HepG2 (cell line): ENCODE data around the gene HSDL1. TPM values are rescaled to one million over a fixed set of nuclear protein-coding genes. Genes with fewer than 3 reads are reported as not detected.

ENCODE experiments used
- ATAC-seq: fragments of 200-7000 bp; cut with Tn5 transposase; 3 replicates; pipeline ENCODE4 v1.9.1; 2020; ENCODE audit warnings: mild to moderate bottlenecking, moderate library complexity
- BruUV-seq: library from RNA; stranded (reverse); fragments of 400-500 nt; replicated peaks from 2 replicates; lab custom pipeline; 2021; lab: Mats Ljungman, UMichigan
- CTCF ChIA-PET: fragments of 300-600 bp; formaldehyde crosslinking; extraction: SDS; loops from one replicate; lab custom pipeline; 2021; ENCODE audit warnings: low total read pairs, inconsistent platforms, low intra/inter-chr PET ratio; lab: Yijun Ruan, JAX
- POLR2A ChIA-PET: fragments of 350-600 bp; sonication (Branson Sonifier 250); formaldehyde crosslinking; loops from one replicate; lab custom pipeline; 2020; ENCODE audit warnings: antibody characterized with exemption, inconsistent platforms; lab: Yijun Ruan, JAX
- DNase-seq: peaks from one replicate; pipeline ENCODE4 v3.0.0-alpha.2; 2015; ENCODE audit warnings: low spot score
- FAIRE-seq: peaks from 3 replicates; lab custom pipeline; 2011; peaks lifted over from hg19 to GRCh38; lab: Jason Lieb, UNC
- H2AFZ ChIP-seq: one replicate; pipeline ENCODE4 v1.6.1; 2011; ENCODE audit warnings: low read length, inconsistent platforms
- H3K27ac ChIP-seq: fragments of 300-600 bp; 3 replicates; pipeline ENCODE4 v1.8.0; 2011; ENCODE audit warnings: mixed run types, mild to moderate bottlenecking, mixed read lengths, low read length, inconsistent platforms; ENCODE audit not compliant: insufficient read depth; ENCODE audit errors: extremely low read length
- H3K27me3 ChIP-seq, 2 experiments: fragments of 200-600 bp in 1 of 2; 2 replicates in 1 of 2; 3 replicates in 1 of 2; pipeline versions ENCODE4 v1.6.0 to v1.8.0; 2011; ENCODE audit warnings: low read length in 2 of 2, mild to moderate bottlenecking in 2 of 2, moderate library complexity in 2 of 2, inconsistent platforms in 1 of 2; ENCODE audit not compliant: insufficient read depth in 2 of 2, control insufficient read depth in 1 of 2
- H3K36me3 ChIP-seq, 2 experiments: fragments of 200-600 bp in 1 of 2; replicated peaks in 1 of 2; 2 replicates in 1 of 2; 3 replicates in 1 of 2; pipeline versions ENCODE4 v1.5.1 to v1.8.0; 2011; ENCODE audit warnings: low read length in 2 of 2, inconsistent platforms in 1 of 2; ENCODE audit not compliant: insufficient read depth in 2 of 2, control insufficient read depth in 1 of 2
- H3K4me1 ChIP-seq: 2 replicates; pipeline ENCODE4 v1.5.1; 2012; ENCODE audit warnings: low read length, inconsistent platforms; ENCODE audit not compliant: insufficient read depth
- H3K4me2 ChIP-seq: 2 replicates; pipeline ENCODE4 v1.6.0; 2011; ENCODE audit warnings: low read depth, low read length, inconsistent platforms
- H3K4me3 ChIP-seq, 3 experiments: fragments of 200-600 bp in 1 of 3; sonication (generic), shearing (Covaris generic) in 1 of 3; replicated peaks in 1 of 3; 2 replicates each; pipeline ENCODE4 v1.5.1; 2011 to 2016; ENCODE audit warnings: low read length in 3 of 3, inconsistent platforms in 2 of 3, low read depth in 2 of 3, mild to moderate bottlenecking in 2 of 3, control low read depth in 1 of 3, mixed read lengths in 1 of 3; ENCODE audit not compliant: insufficient read depth in 1 of 3
- H3K79me2 ChIP-seq: one replicate; pipeline ENCODE4 v1.6.1; 2011; ENCODE audit warnings: low read length, inconsistent platforms; ENCODE audit not compliant: insufficient read depth
- H3K9ac ChIP-seq: 2 replicates; pipeline ENCODE4 v1.6.0; 2011; ENCODE audit warnings: mild to moderate bottlenecking, low read depth, low read length, inconsistent platforms; ENCODE audit not compliant: insufficient read depth
- H3K9me3 ChIP-seq: 2 replicates; pipeline ENCODE4 v1.5.1; 2012; ENCODE audit warnings: mild to moderate bottlenecking, low read length
- H4K20me1 ChIP-seq: 2 replicates; pipeline ENCODE4 v1.6.0; 2011; ENCODE audit warnings: inconsistent platforms, mild to moderate bottlenecking, low read length, moderate library complexity; ENCODE audit not compliant: insufficient read depth
- CCAR2 ChIP-seq: fragments of 200-400 bp; formaldehyde crosslinking; optimal IDR thresholded peaks from 2 replicates; pipeline ENCODE3; 2018; ENCODE audit warnings: low read depth, mild to moderate bottlenecking, low read length, moderate library complexity
- FOXM1 ChIP-seq: sonication (generic); formaldehyde crosslinking; IDR thresholded peaks from 2 replicates; pipeline ENCODE4 v1.5.0; 2020; ENCODE audit warnings: missing genetic modification reagents
- HCFC1 ChIP-seq: fragments of 150-350 bp; IDR thresholded peaks from 2 replicates; pipeline ENCODE4 v1.6.1; 2014; ENCODE audit warnings: low read depth, low read length
- NFE2 ChIP-seq: sonication (generic); formaldehyde crosslinking; IDR thresholded peaks from 2 replicates; pipeline ENCODE4 v1.4.0; 2020; ENCODE audit warnings: missing genetic modification reagents
- PHF5A ChIP-seq: IDR thresholded peaks from one replicate; pipeline ENCODE4 v1.6.1; 2018; ENCODE audit warnings: low read depth, missing genetic modification reagents; ENCODE audit not compliant: unreplicated experiment
- STAG1 ChIP-seq: sonication (generic); formaldehyde crosslinking; IDR thresholded peaks from 2 replicates; pipeline ENCODE4 v1.4.0; 2020; ENCODE audit warnings: missing genetic modification reagents
- ZBTB25 ChIP-seq: IDR thresholded peaks from 2 replicates; pipeline ENCODE4 v1.6.1; 2018; ENCODE audit warnings: missing genetic modification reagents
- WGBS: methylation state at CpG from one replicate; pipeline ENCODE4 v1.1.6; 2017; ENCODE audit warnings: low lambda C conversion rate; 5-methylcytosine and 5-hydroxymethylcytosine counted together
- in situ Hi-C: cut with HindIII; loops from 2 replicates; pipeline ENCODE4 v1.10.0; 2017; ENCODE audit warnings: low pct_unique_long_range_greater_than_20kb; ENCODE audit not compliant: extremely low pct_ligation_motif_present
- intact Hi-C: fragments of 100-400 bp; cut with micrococcal nuclease; formaldehyde crosslinking; loops from one replicate; pipeline ENCODE4 v1.10.0; 2022; ENCODE audit not compliant: unreplicated experiment
- polyA plus RNA-seq, 8 experiments: library from polyadenylated mRNA; depleted of rRNA in 3 of 8; stranded (reverse) in 7 of 8; unstranded in 1 of 8; fragments of >200 nt; fragmentation: Illumina TruSeq in 4 of 8; extraction: Trizol in 4 of 8; gene quantifications; 2 replicates each; pipeline versions ENCODE4 v1.2.1 to v1.2.3, GENCODE V29; 2011 to 2016; ENCODE audit warnings: low read depth in 4 of 8, missing spikeins in 1 of 8, mixed read lengths in 1 of 8; ENCODE audit not compliant: insufficient read depth in 1 of 8
- total RNA-seq, 5 experiments: library from RNA; depleted of rRNA; stranded (reverse); fragments of >200 nt; fragmentation: Illumina TruSeq; extraction: Trizol; gene quantifications; 2 replicates each; pipeline ENCODE4 v1.2.3, GENCODE V29; 2016; ENCODE audit warnings: low read depth in 1 of 5

Gene HSDL1
- total and polyA plus RNA-seq, 2 of the 13 experiments (the other 11 are each of a cell fraction or from before 2014, with no cell fraction given): 49.2 to 49.7 TPM

- Histone ChIP-seq H3K9ac (no peak overlapping the region), H3K4me3 (no peak overlapping the region; a peak in 1 of 6 replicates), H3K36me3 (peaks cover 24 to 47% of the 10 kb centered on the region in 2 experiments; a peak in 4 of 5 replicates), H2AFZ (no peak overlapping the region), H3K27ac (no peak overlapping the region), H3K4me1 (peaks cover 14% of the 10 kb centered on the region), H3K27me3 (no peaks in the 10 kb centered on the region), H3K9me3 (no peaks in the 10 kb centered on the region), H3K79me2 (peaks cover 25% of the 10 kb centered on the region), H3K4me2 (peak overlapping the region; percentile 90; the same call in 1 of the 2 replicates), H4K20me1 (no peaks in the 10 kb centered on the region)
- FAIRE-seq (no peak), DNase-seq (no peak), ATAC-seq (no peak)
- CTCF ChIA-PET: no interaction called here
- POLR2A ChIA-PET: no interaction called here
- in situ Hi-C loops: loop anchor here (25.0 kb wide), 1 partner anchor 222 kb away; the partner anchor contains the start of genes NECAB2 and OSGIN1
- TF ChIP-seq CCAR2: no peak
- no peak for TF ChIP-seq FOXM1
- no peak for TF ChIP-seq HCFC1
- TF ChIP-seq ZBTB25 (CRISPR knock-in tag): no peak
- TF ChIP-seq PHF5A: no peak
- TF ChIP-seq NFE2 (CRISPR knock-in tag): no peak
- no TSS peak for BruUV-seq
- intact Hi-C loops: no loop called here
- 98% methylated on average over 9 of the region's 10 CpGs for WGBS
Observed at GRCh38 chr16:84184775-84185174, 39.8 kb upstream of the HSDL1 start.

- intact Hi-C loops: no loop called here
- 94% methylated on average over 11 of the region's 11 CpGs for WGBS
- DNase-seq (no peak), ATAC-seq (no peak), FAIRE-seq (no peak)
- in situ Hi-C loops: loop anchor here (25.0 kb wide), 1 partner anchor 222 kb away; the partner anchor contains the start of genes NECAB2 and OSGIN1
- BruUV-seq: no TSS peak
- Histone ChIP-seq H3K4me2 (no peak overlapping the region), H3K9me3 (no peaks in the 10 kb centered on the region), H3K79me2 (peaks cover 25% of the 10 kb centered on the region), H2AFZ (no peak overlapping the region), H3K27ac (no peak overlapping the region), H4K20me1 (no peaks in the 10 kb centered on the region), H3K4me1 (peaks cover 14% of the 10 kb centered on the region), H3K36me3 (peaks cover 24 to 47% of the 10 kb centered on the region in 2 experiments; a peak in 4 of 5 replicates), H3K9ac (no peak overlapping the region), H3K4me3 (no peak overlapping the region), H3K27me3 (no peaks in the 10 kb centered on the region)
- CTCF ChIA-PET: no interaction called here
- TF ChIP-seq STAG1 (CRISPR knock-in tag) (peak; percentile 26; the same call in 1 of the 2 replicates), NFE2 (CRISPR knock-in tag) (no peak)
- POLR2A ChIA-PET: no interaction called here
Observed at GRCh38 chr16:84183911-84184591, 39.1 kb upstream of the HSDL1 start.
